H1 (cell line): Measurements from ENCODE around the gene CDKN3. TPM values are rescaled to one million over a fixed set of nuclear protein-coding genes. Genes with fewer than 3 reads are reported as not detected.
"Not testable (repeated sequence)": the region's sequence is repeated elsewhere in the genome, so short reads cannot be mapped to it uniquely, and the experiment has no call there.

Experiments
- CTCF ChIA-PET: fragments of 300-600 bp; sonication (Branson Sonifier 250); formaldehyde crosslinking; loops from one replicate; lab custom pipeline; 2021; ENCODE audit not compliant: partially characterized antibody; lab: Charles Lee
- POLR2A ChIA-PET: fragments of 300-600 bp; sonication (Branson Sonifier 250); formaldehyde crosslinking; loops from one replicate; lab custom pipeline; 2021; ENCODE audit warnings: inconsistent platforms; ENCODE audit not compliant: partially characterized antibody; lab: Charles Lee
- DNase-seq, 2 experiments: peaks; one replicate each; pipeline versions ENCODE4 v3.0.0 to v3.0.0-alpha.2; 2010 to 2022; ENCODE audit warnings: low spot score in 2 of 2, low read depth in 1 of 2, mixed read lengths in 1 of 2
- FAIRE-seq: peaks from 2 replicates; lab custom pipeline; 2011; peaks lifted over from hg19 to GRCh38; lab: Jason Lieb, UNC
- H2AFZ ChIP-seq: 2 replicates; pipeline ENCODE4 v1.8.1; 2012; ENCODE audit warnings: low read length, inconsistent platforms
- H2AK5ac ChIP-seq: 2 replicates; pipeline ENCODE4 v1.6.1; 2013; ENCODE audit warnings: low read depth, low read length
- H2BK120ac ChIP-seq: replicated peaks from 2 replicates; pipeline ENCODE3; 2013; ENCODE audit warnings: low read depth, low read length, inconsistent platforms
- H2BK12ac ChIP-seq: 2 replicates; pipeline ENCODE4 v1.6.1; 2013; ENCODE audit warnings: low read depth, low read length
- H2BK15ac ChIP-seq: 2 replicates; pipeline ENCODE4 v1.6.1; 2013; ENCODE audit warnings: low read length
- H2BK20ac ChIP-seq: 2 replicates; pipeline ENCODE4 v1.6.1; 2013; ENCODE audit warnings: low read length
- H2BK5ac ChIP-seq: 2 replicates; pipeline ENCODE4 v1.6.1; 2013; ENCODE audit warnings: low read depth, low read length
- H3K14ac ChIP-seq: 2 replicates; pipeline ENCODE4 v1.6.1; 2013; ENCODE audit warnings: inconsistent platforms; ENCODE audit not compliant: insufficient read length
- H3K18ac ChIP-seq: 2 replicates; pipeline ENCODE4 v1.6.1; 2013; ENCODE audit warnings: low read length; ENCODE audit errors: extremely low read depth
- H3K23ac ChIP-seq: 2 replicates; pipeline ENCODE4 v1.6.1; 2013; ENCODE audit warnings: inconsistent platforms; ENCODE audit not compliant: insufficient read length
- H3K23me2 ChIP-seq: 2 replicates; pipeline ENCODE4 v1.6.1; 2013; ENCODE audit warnings: low read depth, low read length
- H3K27ac ChIP-seq: 2 replicates; pipeline ENCODE4 v1.6.1; 2011; ENCODE audit warnings: low read depth, low read length, inconsistent platforms
- H3K27me3 ChIP-seq, 4 experiments: replicated peaks in 1 of 4; 1 replicate in 1 of 4; 2 replicates in 3 of 4; pipeline versions ENCODE4 v1.6.1 to v1.8.1; 2011 to 2013; ENCODE audit warnings: low read length in 3 of 4, mild to moderate bottlenecking in 3 of 4, inconsistent platforms in 2 of 4, mixed read lengths in 2 of 4, moderate library complexity in 1 of 4; ENCODE audit not compliant: control insufficient read depth in 3 of 4, insufficient read depth in 3 of 4; ENCODE audit errors: extremely low read depth in 1 of 4
- H3K36me3 ChIP-seq, 4 experiments: 2 replicates each; pipeline versions ENCODE4 v1.6.1 to v1.8.1; 2011 to 2013; ENCODE audit warnings: mild to moderate bottlenecking in 4 of 4, low read length in 3 of 4, moderate library complexity in 2 of 4, control low read depth in 1 of 4, inconsistent platforms in 1 of 4; ENCODE audit not compliant: insufficient read depth in 4 of 4, control insufficient read depth in 2 of 4
- H3K4ac ChIP-seq: replicated peaks from 2 replicates; pipeline ENCODE3; 2013; ENCODE audit warnings: low read length, low read depth, mixed read lengths, inconsistent platforms; ENCODE audit not compliant: insufficient read length
- H3K4me1 ChIP-seq, 4 experiments: replicated peaks in 1 of 4; 1 replicate in 1 of 4; 2 replicates in 3 of 4; pipeline versions ENCODE4 v1.6.1 to v1.8.1; 2011 to 2013; ENCODE audit warnings: low read length in 3 of 4, inconsistent platforms in 2 of 4, mixed read lengths in 1 of 4; ENCODE audit not compliant: insufficient read depth in 4 of 4, control insufficient read depth in 3 of 4
- H3K4me2 ChIP-seq, 2 experiments: 2 replicates each; pipeline versions ENCODE4 v1.6.1 to v1.8.1; 2011 to 2013; ENCODE audit warnings: low read depth in 2 of 2, low read length in 2 of 2, control low read depth in 1 of 2, inconsistent platforms in 1 of 2, mild to moderate bottlenecking in 1 of 2; ENCODE audit not compliant: insufficient read depth in 1 of 2
- H3K4me3 ChIP-seq, 4 experiments: fragments of 200-600, 300-600 bp in 1 of 4; sonication (generic), shearing (Covaris generic), sonication (Bioruptor Twin) in 1 of 4; 2 replicates each; pipeline versions ENCODE4 v1.5.1 to v1.8.1; 2011 to 2016; ENCODE audit warnings: low read length in 4 of 4, low read depth in 3 of 4, control low read depth in 2 of 4, inconsistent platforms in 2 of 4, mild to moderate bottlenecking in 2 of 4, mixed read lengths in 1 of 4, moderate library complexity in 1 of 4; ENCODE audit not compliant: insufficient read depth in 2 of 4; ENCODE audit errors: extremely low read depth in 1 of 4
- H3K56ac ChIP-seq: replicated peaks from 2 replicates; pipeline ENCODE3; 2013; ENCODE audit warnings: low read depth, mild to moderate bottlenecking, mixed read lengths, low read length, inconsistent platforms; ENCODE audit not compliant: insufficient read length
- H3K79me1 ChIP-seq: 2 replicates; pipeline ENCODE4 v1.6.1; 2013; ENCODE audit warnings: low read depth, low read length, control low read depth
- H3K79me2 ChIP-seq, 2 experiments: 2 replicates each; pipeline versions ENCODE4 v1.6.1 to v1.8.1; 2012 to 2013; ENCODE audit warnings: low read length in 2 of 2, mild to moderate bottlenecking in 2 of 2, inconsistent platforms in 1 of 2; ENCODE audit not compliant: insufficient read depth in 2 of 2, control insufficient read depth in 1 of 2
- H3K9ac ChIP-seq, 4 experiments: replicated peaks in 1 of 4; 1 replicate in 1 of 4; 2 replicates in 3 of 4; pipeline versions ENCODE4 v1.6.1 to v1.8.1; 2011 to 2013; ENCODE audit warnings: low read depth in 3 of 4, low read length in 3 of 4, control low read depth in 2 of 4, mild to moderate bottlenecking in 2 of 4, moderate library complexity in 2 of 4, inconsistent platforms in 1 of 4; ENCODE audit errors: extremely low read depth in 1 of 4
- H3K9me3 ChIP-seq, 2 experiments: 2 replicates each; pipeline versions ENCODE4 v1.6.1 to v1.8.1; 2012 to 2013; ENCODE audit warnings: mild to moderate bottlenecking in 2 of 2, moderate library complexity in 2 of 2, control low read depth in 1 of 2, inconsistent platforms in 1 of 2, low read depth in 1 of 2, low read length in 1 of 2, mixed read lengths in 1 of 2; ENCODE audit not compliant: insufficient read depth in 2 of 2
- H4K20me1 ChIP-seq, 2 experiments: replicated peaks in 1 of 2; 2 replicates each; pipeline versions ENCODE3 to v1.8.1; 2011 to 2013; ENCODE audit warnings: inconsistent platforms in 2 of 2, low read length in 2 of 2, mild to moderate bottlenecking in 1 of 2; ENCODE audit not compliant: insufficient read depth in 2 of 2, control insufficient read depth in 1 of 2
- H4K5ac ChIP-seq: 2 replicates; pipeline ENCODE4 v1.6.1; 2013; ENCODE audit warnings: low read length, low read depth, mixed read lengths, inconsistent platforms; ENCODE audit not compliant: insufficient read length
- H4K8ac ChIP-seq: 2 replicates; pipeline ENCODE4 v1.8.0; 2013; ENCODE audit warnings: mild to moderate bottlenecking, moderate library complexity, low read length, inconsistent platforms; ENCODE audit not compliant: insufficient read depth; ENCODE audit errors: extremely low read depth
- H4K91ac ChIP-seq: replicated peaks from 2 replicates; pipeline ENCODE3; 2013; ENCODE audit warnings: low read length, mixed read lengths, inconsistent platforms; ENCODE audit not compliant: insufficient read length
- polyA plus RNA-seq, 7 experiments: library from polyadenylated mRNA; depleted of rRNA in 3 of 7; stranded (reverse) in 5 of 7; unstranded in 2 of 7; fragments of >200 nt in 5 of 7; fragments of 200-250 nt in 2 of 7; gene quantifications; 1 replicate in 5 of 7; 2 replicates in 1 of 7; 4 replicates in 1 of 7; pipeline versions ENCODE4 v1.2.1 to v1.2.3, GENCODE V29; 2011 to 2013; ENCODE audit warnings: missing spikeins in 2 of 7, mixed read lengths in 2 of 7
- total RNA-seq: library from RNA; stranded (reverse); fragmentation: NEBNext Ultra II Directional; extraction: Animal tissue kit (Norgen Biotek cat#: 25700); gene quantifications from 2 replicates; pipeline ENCODE4 v1.2.1, GENCODE V29; 2021

The CDKN3 gene
- total and polyA plus RNA-seq, 2 of the 8 experiments (the other 6 are each of a cell fraction or from before 2014, with no cell fraction given), result 43.5 to 48.3 TPM

DNA sequence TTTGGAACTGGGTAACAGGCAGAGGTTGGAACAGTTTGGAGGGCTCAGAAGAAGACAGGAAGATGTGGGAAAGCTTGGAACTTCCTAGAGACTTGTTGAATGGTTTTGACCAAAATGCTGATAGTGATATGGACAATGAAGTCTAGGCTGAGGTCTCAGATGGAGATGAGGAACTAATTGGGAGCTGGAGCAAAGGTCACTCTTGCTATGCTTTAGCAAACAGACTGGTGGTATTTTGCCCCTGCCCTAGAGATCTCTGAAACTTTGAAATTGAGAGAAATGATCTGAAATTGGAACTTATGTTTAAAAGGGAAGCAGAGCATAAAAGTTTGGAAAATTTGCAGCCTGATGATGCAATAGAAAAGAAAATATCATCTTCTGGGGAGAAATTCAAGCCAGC lies 61.7 kb downstream of the CDKN3 start:
- H3K79me2 ChIP-seq, H3K4me1 ChIP-seq, H2BK20ac ChIP-seq, H3K18ac ChIP-seq, H3K27ac ChIP-seq, H3K23ac ChIP-seq, H3K4ac ChIP-seq, DNase-seq, H2AK5ac ChIP-seq, H2BK15ac ChIP-seq, H3K14ac ChIP-seq, H4K20me1 ChIP-seq, H3K9ac ChIP-seq, H3K27me3 ChIP-seq, H4K5ac ChIP-seq, POLR2A ChIA-PET, H4K91ac ChIP-seq, H3K56ac ChIP-seq, H2BK120ac ChIP-seq, H3K4me2 ChIP-seq, H3K36me3 ChIP-seq, H2AFZ ChIP-seq, FAIRE-seq, H3K79me1 ChIP-seq, H4K8ac ChIP-seq, H2BK5ac ChIP-seq, H3K4me3 ChIP-seq, H3K23me2 ChIP-seq, H2BK12ac ChIP-seq: not testable (repeated sequence)
- CTCF ChIA-PET, result interaction anchor here (0.6 to 1.2 kb wide), 2 partner anchors 17 to 298 kb away, joined by 3 read pairs; no protein-coding TSS in a partner anchor
- peaks cover 6 to 13% of the 10 kb centered on the region in 2 experiments for H3K9me3 ChIP-seq
